ENCODE data around the gene TRAK2.
"Not testable (repeated sequence)": the region's sequence is repeated elsewhere in the genome, so short reads cannot be mapped to it uniquely, and the experiment has no call there.

Gene TRAK2

DNA sequence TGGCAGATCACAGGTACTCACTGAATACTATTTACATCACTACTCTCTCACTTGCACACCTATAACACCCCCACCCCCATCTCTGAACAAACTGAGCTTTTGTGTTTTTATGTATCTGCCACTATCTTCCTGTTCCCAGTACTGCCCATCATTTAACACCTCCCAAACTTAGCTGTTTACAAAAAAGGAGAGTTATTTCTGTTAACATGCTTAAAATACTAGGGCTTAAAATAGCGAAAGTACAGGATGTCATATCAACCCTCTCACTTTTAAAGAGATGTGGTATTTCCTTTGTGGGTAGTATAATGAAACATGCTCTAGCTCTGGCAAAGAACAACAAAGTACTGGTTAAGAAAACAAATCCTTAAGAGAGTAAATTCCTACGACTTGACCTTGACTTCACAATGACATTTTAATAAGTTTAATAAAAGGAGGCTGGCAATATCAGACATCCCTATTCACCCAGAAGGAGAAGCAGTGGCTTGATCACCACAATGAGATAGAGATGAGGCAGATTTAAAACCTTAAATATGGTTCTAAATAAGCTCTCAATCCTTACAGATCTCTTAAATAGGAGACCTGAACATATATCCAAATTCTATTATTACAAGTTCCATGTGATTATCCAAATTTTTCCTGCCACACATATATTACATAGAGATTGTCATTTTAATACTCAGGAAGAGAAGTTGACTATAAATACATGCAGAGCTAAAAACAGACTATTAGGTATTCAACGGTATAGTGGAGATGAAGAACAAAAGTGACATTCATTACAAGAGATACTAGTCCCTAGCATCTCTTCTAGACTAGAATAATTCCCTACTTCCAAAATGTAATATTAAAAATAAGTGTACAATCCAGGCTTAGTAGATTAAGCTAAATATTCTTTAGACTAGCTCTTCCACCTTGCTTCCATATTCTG, 36.9 kb downstream of the TRAK2 start:
- no peak for DNase-seq (ENCODE audit: low read depth in 2 of 2)

GRCh38 chr2:201413552-201413951, 37.7 kb downstream of the TRAK2 start:
- no peak for DNase-seq (ENCODE audit: low read depth in 2 of 2)

DNA sequence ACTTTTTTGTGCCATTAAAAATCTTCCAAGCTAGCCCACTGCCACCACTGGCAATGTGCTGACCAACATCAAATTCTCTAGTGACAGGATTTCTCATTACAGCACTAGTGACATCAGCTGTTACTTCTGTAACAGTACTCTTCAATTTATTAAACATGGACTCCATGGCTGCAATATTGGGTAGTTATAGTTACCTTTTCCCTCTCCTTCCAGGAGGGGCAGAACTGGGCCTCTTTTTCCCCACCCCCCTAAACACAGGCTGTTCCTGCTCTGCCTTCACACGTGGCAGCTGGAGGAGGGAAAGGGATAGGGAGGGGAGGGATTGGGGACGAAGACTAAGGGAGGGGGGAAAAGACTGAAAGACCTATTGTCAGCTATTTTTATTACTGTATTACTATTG, 38.1 kb downstream of the TRAK2 start:
- no peak for DNase-seq (ENCODE audit: low read depth in 2 of 2)

DNA sequence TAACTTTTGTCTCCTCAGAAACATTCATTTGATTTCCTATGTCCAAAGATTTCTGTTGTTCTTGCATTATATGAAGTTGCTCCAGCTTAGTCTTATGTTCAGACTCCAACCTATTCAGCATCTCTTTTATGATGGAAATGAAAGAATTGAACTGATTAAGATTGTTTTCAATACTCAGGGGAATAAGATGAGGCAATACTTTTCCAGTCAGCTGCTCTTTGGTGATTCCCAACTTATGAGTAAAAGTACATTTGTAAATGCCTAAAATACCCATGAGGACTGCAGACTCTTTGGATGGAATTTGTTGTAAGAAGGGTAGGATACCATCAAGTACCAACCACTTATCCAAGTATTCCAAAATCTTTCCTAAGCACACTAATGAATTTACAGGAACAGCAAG, 39.8 kb downstream of the TRAK2 start:
- peak; percentile 66 to 69 for DNase-seq (ENCODE audit: low read depth in 2 of 2)

GRCh38 chr2:201408931-201409330, 42.3 kb downstream of the TRAK2 start:
- DNase-seq (ENCODE audit: low read depth in 2 of 2) = no peak

GRCh38 chr2:201407265-201407664, 44.0 kb downstream of the TRAK2 start:
- DNase-seq (ENCODE audit: low read depth in 2 of 2) = no peak

DNA sequence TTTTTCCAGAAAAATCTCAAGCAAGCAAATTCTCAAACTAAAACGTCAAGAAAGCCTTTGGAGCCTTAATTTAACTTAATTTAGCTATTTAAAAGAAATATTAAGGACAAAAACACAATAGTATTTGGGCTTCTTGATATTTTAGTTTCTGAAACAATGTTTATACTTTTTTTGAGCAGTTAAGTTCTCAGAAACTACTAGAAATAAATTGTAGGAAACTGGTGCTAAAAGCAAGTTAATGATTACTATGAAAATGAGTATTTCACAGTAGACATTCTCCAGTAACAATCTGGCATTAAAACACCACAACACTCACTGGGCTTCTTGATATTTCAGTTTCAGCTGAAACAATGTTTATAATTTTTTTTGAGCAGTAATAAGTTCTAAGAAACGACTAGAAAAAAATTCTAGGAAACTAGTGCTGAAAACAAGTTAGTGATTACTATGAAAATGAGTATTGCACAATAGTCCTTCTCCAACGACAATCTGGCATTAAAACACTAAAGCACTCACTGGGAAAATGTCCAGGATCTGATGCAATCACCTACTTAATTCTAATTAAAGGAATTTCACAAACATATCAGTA, 45.1 kb downstream of the TRAK2 start:
- peak; percentile 92 to 93 for DNase-seq (ENCODE audit: low read depth in 2 of 2)

DNA sequence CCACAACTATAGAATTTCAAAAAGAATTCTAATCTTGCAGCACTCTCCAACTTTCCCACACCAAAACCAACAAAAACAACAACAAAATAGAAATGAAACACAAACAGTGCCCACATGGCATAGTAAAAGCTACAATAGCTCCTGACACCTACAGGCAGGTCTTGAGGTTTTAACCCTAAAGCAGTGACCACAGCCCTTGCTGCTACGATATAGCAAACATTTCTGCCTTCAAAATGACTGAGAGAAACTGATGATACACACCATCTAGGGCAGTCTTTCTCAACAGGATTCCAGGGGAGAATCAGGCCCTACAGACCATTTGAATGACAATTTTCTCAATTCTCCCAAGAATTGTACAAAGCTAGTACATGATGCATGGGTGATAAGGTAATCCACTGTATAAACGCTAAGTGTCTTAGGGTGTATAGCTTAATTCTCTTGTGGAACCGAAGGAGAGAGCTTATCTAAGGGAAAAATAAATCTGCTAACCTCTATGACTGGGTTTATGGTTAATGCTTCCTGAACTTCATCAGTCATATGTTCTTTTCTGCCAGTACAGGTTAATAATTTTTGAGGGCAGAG, 46.5 kb downstream of the TRAK2 start:
- no peak for DNase-seq (ENCODE audit: low read depth in 2 of 2)

DNA sequence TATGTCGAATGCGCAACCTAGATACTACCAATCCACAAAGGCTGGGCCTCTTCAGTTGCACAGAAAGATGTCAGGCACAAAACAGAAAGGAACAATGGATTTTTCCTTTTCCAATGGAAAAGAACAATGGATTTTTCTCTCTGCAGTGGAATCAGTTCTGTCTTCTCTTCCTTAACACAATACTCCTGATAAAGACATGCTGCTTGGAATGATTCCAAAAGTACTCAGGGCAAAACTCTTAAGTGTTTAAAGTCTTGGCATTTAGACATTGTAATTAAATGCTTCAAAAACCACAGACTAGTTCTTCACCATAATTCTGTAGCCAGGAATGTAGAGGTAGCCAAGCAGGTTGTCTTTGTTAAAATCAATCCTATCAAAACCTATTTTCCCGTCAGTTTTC, 47.4 kb downstream of the TRAK2 start:
- peak; percentile 45 for DNase-seq (ENCODE audit: low read depth in 2 of 2)

DNA sequence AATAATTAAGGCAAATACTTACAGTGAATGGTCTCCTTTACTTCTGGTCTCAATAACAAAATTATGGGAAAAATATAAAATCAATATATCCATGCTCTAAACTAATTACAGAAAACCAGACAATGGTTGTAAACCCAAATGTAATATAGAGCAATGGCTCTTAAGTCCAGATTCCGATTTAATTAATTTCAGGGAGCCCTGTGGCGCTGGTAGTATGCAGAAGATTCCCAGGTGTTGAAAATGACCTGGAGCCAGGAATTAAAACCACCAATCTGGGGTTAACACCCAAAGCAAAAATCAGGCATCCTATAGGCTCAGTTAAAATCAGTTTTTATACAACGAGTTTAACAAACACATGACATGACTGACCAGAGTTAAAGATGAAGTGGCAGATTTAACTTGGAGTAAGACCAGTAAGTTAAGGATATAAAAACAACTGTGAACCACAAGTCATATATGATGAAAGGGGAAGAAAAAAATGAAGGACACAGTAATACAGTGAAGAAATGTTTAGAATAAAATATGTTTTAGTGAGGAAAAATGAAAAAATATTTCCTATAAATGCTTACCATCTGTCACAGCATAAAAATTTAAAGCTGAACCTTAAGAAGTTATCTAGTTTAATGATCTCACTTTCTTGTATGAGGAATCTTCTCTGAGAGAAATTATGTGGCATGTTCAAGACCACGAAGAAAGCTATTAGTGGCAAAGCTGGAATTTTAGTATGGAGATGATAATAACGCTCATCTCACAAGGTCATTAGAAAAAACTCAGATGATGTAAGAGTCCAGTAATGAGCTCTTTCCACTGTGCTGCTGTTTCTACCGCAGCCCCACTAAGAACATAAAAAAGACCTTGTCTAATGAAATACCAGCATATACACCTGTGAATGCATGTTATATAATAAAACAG, 48.4 kb downstream of the TRAK2 start:
- DNase-seq (ENCODE audit: low read depth in 2 of 2) = peak; percentile 78 to 83

DNA sequence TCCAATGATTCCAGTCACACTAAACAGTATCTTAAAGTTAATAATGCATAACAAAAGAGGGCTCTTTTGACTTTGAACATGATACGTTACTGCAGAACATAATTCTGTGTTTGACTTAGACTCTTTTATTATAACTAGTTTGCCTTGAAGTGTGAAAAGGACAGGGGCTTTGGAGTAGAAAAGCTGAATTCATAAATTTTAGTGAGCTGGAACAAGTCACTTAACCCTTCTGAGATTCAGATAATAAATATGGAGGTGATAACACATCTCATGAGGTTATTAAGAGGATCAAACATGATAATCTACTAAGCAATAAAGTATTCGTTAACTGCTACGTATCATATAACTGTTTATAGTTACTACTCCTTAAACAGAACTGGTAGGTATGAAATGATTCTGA, 49.4 kb downstream of the TRAK2 start:
- no peak for DNase-seq (ENCODE audit: low read depth in 2 of 2)

- no peak for DNase-seq (ENCODE audit: low read depth in 2 of 2)
Measured at GRCh38 chr2:201396595-201396994, 54.7 kb downstream of the TRAK2 start.

DNA sequence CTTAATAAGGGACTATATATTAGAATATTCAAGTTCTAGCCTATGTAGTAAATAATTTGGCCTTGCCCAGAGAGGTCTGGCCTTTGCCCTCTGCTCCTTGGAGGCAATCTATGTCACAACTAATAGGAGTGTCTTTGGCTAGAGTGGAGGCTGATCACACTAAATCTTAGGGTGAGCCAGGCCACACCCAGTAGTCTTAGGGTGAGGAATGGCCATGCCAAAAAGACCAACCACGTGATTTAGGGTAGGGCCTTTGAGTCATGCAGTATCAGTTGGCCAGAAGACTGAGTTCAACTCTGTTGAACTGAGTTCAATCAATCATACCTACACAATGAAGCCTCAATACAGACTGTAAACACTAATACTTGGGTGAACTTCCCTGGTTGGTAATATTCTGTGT, 68.1 kb downstream of the TRAK2 start:
- no peak for DNase-seq (ENCODE audit: low read depth in 2 of 2)

DNA sequence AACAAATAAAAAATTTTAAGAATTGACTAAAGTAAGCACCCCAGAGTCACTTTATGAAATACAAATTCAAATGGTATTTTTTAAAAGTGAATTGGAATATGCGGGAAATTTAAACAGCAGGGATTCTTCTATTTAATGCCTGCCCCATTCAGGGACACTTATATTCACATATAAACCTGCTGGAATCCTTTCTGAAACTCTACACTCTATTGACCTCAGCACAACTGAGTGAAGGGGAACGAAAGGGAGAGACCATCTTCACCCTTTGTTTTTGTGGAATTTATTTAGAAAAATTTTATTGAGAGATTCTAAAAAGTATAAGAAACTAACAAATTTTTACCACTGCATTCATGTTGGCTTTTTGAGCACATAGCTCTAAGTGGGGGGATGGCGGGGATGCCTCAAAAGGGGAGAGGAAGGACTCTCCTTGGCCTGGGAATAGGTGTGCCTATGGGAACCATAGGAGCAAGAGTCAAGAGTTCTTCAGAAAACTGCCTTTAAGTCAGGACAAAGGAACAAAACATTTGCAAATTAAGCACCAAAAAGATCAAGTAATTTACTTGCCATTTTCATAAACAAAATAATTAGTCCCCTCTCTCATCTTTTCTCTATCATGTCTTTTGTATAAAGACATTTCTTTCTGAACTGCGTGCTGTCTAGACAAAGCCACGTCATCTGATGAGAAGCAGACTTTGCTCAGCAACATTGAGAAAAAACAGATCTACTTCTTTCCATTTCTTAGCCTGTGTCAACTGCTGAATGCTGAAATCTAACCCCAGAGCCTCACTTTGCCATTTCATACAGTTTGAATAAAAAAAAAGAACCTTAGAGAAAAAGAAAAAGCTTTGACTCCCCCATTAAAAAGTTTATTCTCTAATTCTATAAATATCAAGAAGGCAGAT, 72.5 kb downstream of the TRAK2 start:
- DNase-seq (ENCODE audit: low read depth in 2 of 2) = peak; percentile 11 to 20

DNA sequence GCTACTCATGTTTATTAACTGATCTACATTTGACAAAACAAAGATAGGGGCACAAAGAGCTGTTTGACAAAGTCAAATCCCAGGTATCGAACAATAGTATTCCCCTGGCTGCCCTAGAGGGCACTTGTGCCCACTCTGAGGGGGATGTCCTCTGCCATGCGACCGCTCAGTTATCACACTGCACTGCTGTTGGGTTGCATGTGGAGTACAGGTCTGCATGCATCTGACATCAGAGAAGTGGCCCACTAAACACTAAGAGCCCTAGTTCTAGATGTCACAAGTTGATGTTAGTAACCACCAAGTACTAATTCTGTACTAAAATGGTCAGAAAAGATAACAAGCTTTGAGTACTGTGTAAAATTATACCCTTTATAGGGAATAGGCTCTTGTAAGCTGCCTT, 74.0 kb downstream of the TRAK2 start:
- no peak for DNase-seq (ENCODE audit: low read depth in 2 of 2)

DNA sequence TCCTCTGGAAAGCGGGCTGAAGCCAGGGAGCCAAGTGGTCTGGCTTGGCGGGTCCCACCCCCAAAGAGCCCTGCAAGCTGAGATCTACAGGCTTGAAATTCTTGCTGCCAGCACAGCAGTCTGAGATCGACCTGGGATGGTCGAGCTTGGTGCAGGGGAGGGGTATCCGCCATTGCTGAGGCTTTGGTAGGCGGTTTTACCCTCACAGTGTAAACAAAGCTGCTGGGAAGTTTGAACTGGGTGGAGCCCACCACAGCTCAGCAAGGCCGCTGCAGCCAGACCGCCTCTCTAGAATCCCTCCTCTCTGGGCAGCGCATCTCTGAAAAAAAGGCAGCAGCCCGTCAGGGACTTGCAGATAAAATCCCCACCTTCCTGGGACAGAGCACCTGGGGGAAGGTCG, 81.5 kb downstream of the TRAK2 start:
- no peak for DNase-seq (ENCODE audit: low read depth in 2 of 2)

GRCh38 chr2:201369318-201369717, 81.9 kb downstream of the TRAK2 start:
- not testable (repeated sequence) for DNase-seq (ENCODE audit: low read depth in 2 of 2)

- DNase-seq (ENCODE audit: low read depth in 2 of 2) = no peak
Measured at GRCh38 chr2:201366146-201366545, 85.1 kb downstream of the TRAK2 start.

DNA sequence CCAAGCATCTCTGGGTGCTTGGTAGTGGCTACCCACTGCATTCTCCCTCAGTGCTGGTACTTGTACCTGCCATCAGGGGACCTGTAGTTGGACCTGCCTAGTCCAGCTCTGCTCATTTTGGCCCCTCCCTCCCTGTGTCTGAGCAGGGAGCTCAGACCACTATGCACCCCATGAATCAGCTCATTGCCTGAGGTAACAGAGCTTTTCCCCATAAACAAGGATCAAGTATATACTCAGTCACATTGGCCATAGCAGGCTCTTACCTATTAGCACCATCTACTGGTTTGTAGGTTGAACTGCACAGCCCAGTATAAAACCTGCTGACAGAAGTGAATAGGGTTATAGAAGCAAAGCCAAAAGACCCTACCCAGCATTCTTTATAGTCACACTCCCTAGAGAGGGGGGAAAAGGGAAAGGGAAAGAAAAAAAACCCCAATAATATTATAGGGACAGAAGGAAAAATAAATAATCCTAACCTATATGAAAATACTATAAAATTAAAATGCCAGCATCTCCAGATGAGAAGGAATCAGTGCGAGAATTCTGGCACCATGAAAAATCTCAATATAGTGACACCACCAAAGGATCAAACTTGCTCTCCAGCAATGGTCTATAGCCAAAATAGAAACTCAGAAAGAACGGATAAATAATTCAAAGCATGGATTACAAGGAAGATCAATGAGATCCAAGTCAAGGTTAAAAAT, 87.2 kb downstream of the TRAK2 start:
- DNase-seq (ENCODE audit: low read depth in 2 of 2) = no peak

- DNase-seq (ENCODE audit: low read depth in 2 of 2) = no peak
Measured at GRCh38 chr2:201362396-201362795, 88.9 kb downstream of the TRAK2 start.

Measured in fibroblast of skin of left quadriceps (primary cell).